H1 (cell line): ENCODE results near the gene ATP2B1. TPM values are rescaled to one million over a fixed set of nuclear protein-coding genes. Genes with fewer than 3 reads are reported as not detected.

Source experiments
- CTCF ChIA-PET: fragments of 300-600 bp; sonication (Branson Sonifier 250); formaldehyde crosslinking; loops from one replicate; lab custom pipeline; 2021; ENCODE audit not compliant: partially characterized antibody; lab: Charles Lee
- POLR2A ChIA-PET: fragments of 300-600 bp; sonication (Branson Sonifier 250); formaldehyde crosslinking; loops from one replicate; lab custom pipeline; 2021; ENCODE audit warnings: inconsistent platforms; ENCODE audit not compliant: partially characterized antibody; lab: Charles Lee
- DNase-seq, 2 experiments: peaks; one replicate each; pipeline versions ENCODE4 v3.0.0 to v3.0.0-alpha.2; 2010 to 2022; ENCODE audit warnings: low spot score in 2 of 2, low read depth in 1 of 2, mixed read lengths in 1 of 2
- FAIRE-seq: peaks from 2 replicates; lab custom pipeline; 2011; peaks lifted over from hg19 to GRCh38; lab: Jason Lieb, UNC
- H2AFZ ChIP-seq: 2 replicates; pipeline ENCODE4 v1.8.1; 2012; ENCODE audit warnings: low read length, inconsistent platforms
- H2AK5ac ChIP-seq: 2 replicates; pipeline ENCODE4 v1.6.1; 2013; ENCODE audit warnings: low read depth, low read length
- H2BK120ac ChIP-seq: replicated peaks from 2 replicates; pipeline ENCODE3; 2013; ENCODE audit warnings: low read depth, low read length, inconsistent platforms
- H2BK12ac ChIP-seq: 2 replicates; pipeline ENCODE4 v1.6.1; 2013; ENCODE audit warnings: low read depth, low read length
- H2BK15ac ChIP-seq: 2 replicates; pipeline ENCODE4 v1.6.1; 2013; ENCODE audit warnings: low read length
- H2BK20ac ChIP-seq: 2 replicates; pipeline ENCODE4 v1.6.1; 2013; ENCODE audit warnings: low read length
- H2BK5ac ChIP-seq: 2 replicates; pipeline ENCODE4 v1.6.1; 2013; ENCODE audit warnings: low read depth, low read length
- H3K14ac ChIP-seq: 2 replicates; pipeline ENCODE4 v1.6.1; 2013; ENCODE audit warnings: inconsistent platforms; ENCODE audit not compliant: insufficient read length
- H3K18ac ChIP-seq: 2 replicates; pipeline ENCODE4 v1.6.1; 2013; ENCODE audit warnings: low read length; ENCODE audit errors: extremely low read depth
- H3K23ac ChIP-seq: 2 replicates; pipeline ENCODE4 v1.6.1; 2013; ENCODE audit warnings: inconsistent platforms; ENCODE audit not compliant: insufficient read length
- H3K23me2 ChIP-seq: 2 replicates; pipeline ENCODE4 v1.6.1; 2013; ENCODE audit warnings: low read depth, low read length
- H3K27ac ChIP-seq: 2 replicates; pipeline ENCODE4 v1.6.1; 2011; ENCODE audit warnings: low read depth, low read length, inconsistent platforms
- H3K27me3 ChIP-seq, 4 experiments: replicated peaks in 1 of 4; 1 replicate in 1 of 4; 2 replicates in 3 of 4; pipeline versions ENCODE4 v1.6.1 to v1.8.1; 2011 to 2013; ENCODE audit warnings: low read length in 3 of 4, mild to moderate bottlenecking in 3 of 4, inconsistent platforms in 2 of 4, mixed read lengths in 2 of 4, moderate library complexity in 1 of 4; ENCODE audit not compliant: control insufficient read depth in 3 of 4, insufficient read depth in 3 of 4; ENCODE audit errors: extremely low read depth in 1 of 4
- H3K36me3 ChIP-seq, 4 experiments: 2 replicates each; pipeline versions ENCODE4 v1.6.1 to v1.8.1; 2011 to 2013; ENCODE audit warnings: mild to moderate bottlenecking in 4 of 4, low read length in 3 of 4, moderate library complexity in 2 of 4, control low read depth in 1 of 4, inconsistent platforms in 1 of 4; ENCODE audit not compliant: insufficient read depth in 4 of 4, control insufficient read depth in 2 of 4
- H3K4ac ChIP-seq: replicated peaks from 2 replicates; pipeline ENCODE3; 2013; ENCODE audit warnings: low read length, low read depth, mixed read lengths, inconsistent platforms; ENCODE audit not compliant: insufficient read length
- H3K4me1 ChIP-seq, 4 experiments: replicated peaks in 1 of 4; 1 replicate in 1 of 4; 2 replicates in 3 of 4; pipeline versions ENCODE4 v1.6.1 to v1.8.1; 2011 to 2013; ENCODE audit warnings: low read length in 3 of 4, inconsistent platforms in 2 of 4, mixed read lengths in 1 of 4; ENCODE audit not compliant: insufficient read depth in 4 of 4, control insufficient read depth in 3 of 4
- H3K4me2 ChIP-seq, 2 experiments: 2 replicates each; pipeline versions ENCODE4 v1.6.1 to v1.8.1; 2011 to 2013; ENCODE audit warnings: low read depth in 2 of 2, low read length in 2 of 2, control low read depth in 1 of 2, inconsistent platforms in 1 of 2, mild to moderate bottlenecking in 1 of 2; ENCODE audit not compliant: insufficient read depth in 1 of 2
- H3K4me3 ChIP-seq, 4 experiments: fragments of 200-600, 300-600 bp in 1 of 4; sonication (generic), shearing (Covaris generic), sonication (Bioruptor Twin) in 1 of 4; 2 replicates each; pipeline versions ENCODE4 v1.5.1 to v1.8.1; 2011 to 2016; ENCODE audit warnings: low read length in 4 of 4, low read depth in 3 of 4, control low read depth in 2 of 4, inconsistent platforms in 2 of 4, mild to moderate bottlenecking in 2 of 4, mixed read lengths in 1 of 4, moderate library complexity in 1 of 4; ENCODE audit not compliant: insufficient read depth in 2 of 4; ENCODE audit errors: extremely low read depth in 1 of 4
- H3K56ac ChIP-seq: replicated peaks from 2 replicates; pipeline ENCODE3; 2013; ENCODE audit warnings: low read depth, mild to moderate bottlenecking, mixed read lengths, low read length, inconsistent platforms; ENCODE audit not compliant: insufficient read length
- H3K79me1 ChIP-seq: 2 replicates; pipeline ENCODE4 v1.6.1; 2013; ENCODE audit warnings: low read depth, low read length, control low read depth
- H3K79me2 ChIP-seq, 2 experiments: 2 replicates each; pipeline versions ENCODE4 v1.6.1 to v1.8.1; 2012 to 2013; ENCODE audit warnings: low read length in 2 of 2, mild to moderate bottlenecking in 2 of 2, inconsistent platforms in 1 of 2; ENCODE audit not compliant: insufficient read depth in 2 of 2, control insufficient read depth in 1 of 2
- H3K9ac ChIP-seq, 4 experiments: replicated peaks in 1 of 4; 1 replicate in 1 of 4; 2 replicates in 3 of 4; pipeline versions ENCODE4 v1.6.1 to v1.8.1; 2011 to 2013; ENCODE audit warnings: low read depth in 3 of 4, low read length in 3 of 4, control low read depth in 2 of 4, mild to moderate bottlenecking in 2 of 4, moderate library complexity in 2 of 4, inconsistent platforms in 1 of 4; ENCODE audit errors: extremely low read depth in 1 of 4
- H3K9me3 ChIP-seq, 2 experiments: 2 replicates each; pipeline versions ENCODE4 v1.6.1 to v1.8.1; 2012 to 2013; ENCODE audit warnings: mild to moderate bottlenecking in 2 of 2, moderate library complexity in 2 of 2, control low read depth in 1 of 2, inconsistent platforms in 1 of 2, low read depth in 1 of 2, low read length in 1 of 2, mixed read lengths in 1 of 2; ENCODE audit not compliant: insufficient read depth in 2 of 2
- H4K20me1 ChIP-seq, 2 experiments: replicated peaks in 1 of 2; 2 replicates each; pipeline versions ENCODE3 to v1.8.1; 2011 to 2013; ENCODE audit warnings: inconsistent platforms in 2 of 2, low read length in 2 of 2, mild to moderate bottlenecking in 1 of 2; ENCODE audit not compliant: insufficient read depth in 2 of 2, control insufficient read depth in 1 of 2
- H4K5ac ChIP-seq: 2 replicates; pipeline ENCODE4 v1.6.1; 2013; ENCODE audit warnings: low read length, low read depth, mixed read lengths, inconsistent platforms; ENCODE audit not compliant: insufficient read length
- H4K8ac ChIP-seq: 2 replicates; pipeline ENCODE4 v1.8.0; 2013; ENCODE audit warnings: mild to moderate bottlenecking, moderate library complexity, low read length, inconsistent platforms; ENCODE audit not compliant: insufficient read depth; ENCODE audit errors: extremely low read depth
- H4K91ac ChIP-seq: replicated peaks from 2 replicates; pipeline ENCODE3; 2013; ENCODE audit warnings: low read length, mixed read lengths, inconsistent platforms; ENCODE audit not compliant: insufficient read length
- CEBPB ChIP-seq: IDR thresholded peaks from 2 replicates; pipeline ENCODE4 v1.6.1; 2012; ENCODE audit warnings: low read depth, low read length
- EP300 ChIP-seq, 2 experiments: IDR thresholded peaks; 1 replicate in 1 of 2; 2 replicates in 1 of 2; pipeline ENCODE4 v1.6.1; 2011 to 2012; ENCODE audit warnings: low read depth in 2 of 2, low read length in 2 of 2, mild to moderate bottlenecking in 2 of 2, borderline replicate concordance in 1 of 2, inconsistent platforms in 1 of 2, moderate library complexity in 1 of 2
- GABPA ChIP-seq: IDR thresholded peaks from 2 replicates; pipeline ENCODE4 v1.6.1; 2011; ENCODE audit warnings: mild to moderate bottlenecking, low read length, moderate library complexity, borderline replicate concordance; ENCODE audit not compliant: insufficient read depth
- JUN ChIP-seq: IDR thresholded peaks from 2 replicates; pipeline ENCODE4 v1.6.1; 2011; ENCODE audit warnings: low read depth, mild to moderate bottlenecking, improper control_type of control experiment, low read length
- SAP30 ChIP-seq: fragments of 300-600 bp; sonication (generic); IDR thresholded peaks from 2 replicates; pipeline ENCODE4 v1.7.1; 2012; ENCODE audit warnings: low read length, moderate library complexity, mild to moderate bottlenecking, inconsistent platforms; ENCODE audit not compliant: insufficient read depth, insufficient replicate concordance
- WGBS, 2 experiments: shearing (Covaris generic) in 1 of 2; methylation state at CpG; one replicate each; pipeline versions ENCODE4 v1.1.6 to v1.1.7; 2013 to 2015; ENCODE audit warnings: low lambda C conversion rate in 2 of 2, mixed read lengths in 2 of 2, inconsistent platforms in 1 of 2, low coverage in 1 of 2, missing lambda C conversion rate in 1 of 2; ENCODE audit not compliant: insufficient replicate concordance in 2 of 2, insufficient coverage in 1 of 2, insufficient read length in 1 of 2; ENCODE audit errors: extremely low coverage in 1 of 2, missing lambda C conversion rate in 1 of 2; 5-methylcytosine and 5-hydroxymethylcytosine counted together
- polyA plus RNA-seq, 7 experiments: library from polyadenylated mRNA; depleted of rRNA in 3 of 7; stranded (reverse) in 5 of 7; unstranded in 2 of 7; fragments of >200 nt in 5 of 7; fragments of 200-250 nt in 2 of 7; gene quantifications; 1 replicate in 5 of 7; 2 replicates in 1 of 7; 4 replicates in 1 of 7; pipeline versions ENCODE4 v1.2.1 to v1.2.3, GENCODE V29; 2011 to 2013; ENCODE audit warnings: missing spikeins in 2 of 7, mixed read lengths in 2 of 7
- total RNA-seq: library from RNA; stranded (reverse); fragmentation: NEBNext Ultra II Directional; extraction: Animal tissue kit (Norgen Biotek cat#: 25700); gene quantifications from 2 replicates; pipeline ENCODE4 v1.2.1, GENCODE V29; 2021

The ATP2B1 gene
- total and polyA plus RNA-seq, 2 of the 8 experiments (the other 6 are each of a cell fraction or from before 2014, with no cell fraction given) = 4.3 to 32.0 TPM

DNA sequence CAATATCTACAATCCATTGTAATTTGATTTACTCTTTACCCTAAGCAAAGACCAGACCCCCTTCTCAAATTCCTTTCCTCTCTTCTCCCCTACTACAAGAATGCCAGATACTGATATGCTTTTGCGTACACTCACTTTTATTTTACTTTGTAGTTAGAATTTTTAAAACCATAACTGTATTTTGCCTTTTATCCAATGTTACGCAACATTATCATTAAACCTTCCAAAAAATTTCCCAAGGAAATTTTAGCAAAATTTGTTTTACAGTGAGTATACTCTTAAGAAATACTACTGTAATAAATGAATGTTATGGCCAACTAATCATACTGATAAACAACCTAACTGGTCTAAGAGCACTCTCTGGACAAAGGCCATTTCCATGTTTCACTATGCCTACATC lies 22.3 kb downstream of the ATP2B1 start:
- Histone ChIP-seq H3K27ac (no peak overlapping the region), H4K91ac (no peak overlapping the region), H2AK5ac (no peak overlapping the region), H4K8ac (no peak overlapping the region), H3K4me1 (no peaks in the 10 kb centered on the region), H2BK5ac (no peak overlapping the region), H3K79me2 (peaks cover 0 to 82% of the 10 kb centered on the region in 2 experiments; a peak in 2 of 4 replicates), H4K5ac (no peak overlapping the region), H3K23me2 (no peaks in the 10 kb centered on the region), H3K4me2 (no peak overlapping the region), H2BK120ac (no peak overlapping the region), H2BK15ac (no peak overlapping the region), H3K14ac (no peak overlapping the region), H3K23ac (no peak overlapping the region), H2AFZ (no peak overlapping the region), H3K4me3 (no peak overlapping the region), H3K9ac (no peak overlapping the region), H4K20me1 (no peaks in the 10 kb centered on the region), H3K27me3 (no peaks in the 10 kb centered on the region), H3K4ac (no peak overlapping the region), H2BK12ac (no peak overlapping the region), H2BK20ac (no peak overlapping the region), H3K56ac (no peak overlapping the region), H3K79me1 (no peaks in the 10 kb centered on the region; the same call in 1 of the 2 replicates), H3K18ac (no peak overlapping the region), H3K36me3 (no peaks in the 10 kb centered on the region), H3K9me3 (no peaks in the 10 kb centered on the region)
- FAIRE-seq (no peak), DNase-seq (no peak)
- POLR2A ChIA-PET = no interaction called here
- 97% methylated on average over 2 of the region's 2 CpGs; no CpG with 5 or more reads in 1 of the 2 experiments for WGBS, 2 experiments
- CTCF ChIA-PET = no interaction called here
- TF ChIP-seq GABPA (no peak), SAP30 (no peak), EP300 (IDR thresholded peaks at IDR 0.05; ENCODE audit: borderline replicate concordance in 1 of 2, low read depth in 2 of 2, low read length in 2 of 2) (no peak), CEBPB (peak; percentile 72; the same call in 1 of the 2 replicates), JUN (no peak)
